Trophoblast cell (in vitro differentiated cells and primary cell): ENCODE results near the gene LDB3.

Experiments used
- DNase-seq, 2 donors: peaks; one replicate each; pipeline ENCODE4 v3.0.0-alpha.2; 2016
- H2AFZ ChIP-seq: 2 replicates; pipeline ENCODE4 v1.6.1; 2013; ENCODE audit warnings: low read length, moderate library complexity, mild to moderate bottlenecking; ENCODE audit not compliant: insufficient read depth, poor library complexity
- H2AK5ac ChIP-seq: 2 replicates; pipeline ENCODE4 v1.6.1; 2013; ENCODE audit warnings: mild to moderate bottlenecking, low read length
- H2BK120ac ChIP-seq: 2 replicates; pipeline ENCODE4 v1.6.1; 2013; ENCODE audit warnings: low read length, mild to moderate bottlenecking, moderate library complexity; ENCODE audit not compliant: insufficient read depth, poor library complexity
- H2BK12ac ChIP-seq: 2 replicates; pipeline ENCODE4 v1.6.1; 2013; ENCODE audit warnings: mild to moderate bottlenecking, low read length, moderate library complexity
- H2BK5ac ChIP-seq: 2 replicates; pipeline ENCODE4 v1.6.1; 2013; ENCODE audit warnings: low read length, low read depth, moderate library complexity, mild to moderate bottlenecking; ENCODE audit not compliant: poor library complexity
- H3K14ac ChIP-seq: 2 replicates; pipeline ENCODE4 v1.6.1; 2013; ENCODE audit warnings: mild to moderate bottlenecking, low read length
- H3K18ac ChIP-seq: 2 replicates; pipeline ENCODE4 v1.6.1; 2013; ENCODE audit warnings: mild to moderate bottlenecking, low read length
- H3K23ac ChIP-seq: 2 replicates; pipeline ENCODE4 v1.6.1; 2013; ENCODE audit warnings: low read length
- H3K27ac ChIP-seq: 2 replicates; pipeline ENCODE4 v1.5.1; 2013; ENCODE audit warnings: low read depth, mild to moderate bottlenecking, inconsistent platforms, low read length, moderate library complexity
- H3K27me3 ChIP-seq: 2 replicates; pipeline ENCODE4 v1.6.1; 2013; ENCODE audit warnings: inconsistent platforms, mild to moderate bottlenecking, low read length, moderate library complexity; ENCODE audit not compliant: insufficient read depth
- H3K36me3 ChIP-seq, 2 experiments: 1 replicate in 1 of 2; 2 replicates in 1 of 2; pipeline ENCODE4 v1.6.1; 2013; ENCODE audit warnings: low read length in 2 of 2, mild to moderate bottlenecking in 2 of 2, moderate library complexity in 1 of 2; ENCODE audit not compliant: insufficient read depth in 2 of 2, control insufficient read depth in 1 of 2
- H3K4ac ChIP-seq: 2 replicates; pipeline ENCODE4 v1.6.1; 2013; ENCODE audit warnings: low read depth, mild to moderate bottlenecking, low read length, moderate library complexity
- H3K4me1 ChIP-seq, 2 experiments: 1 replicate in 1 of 2; 2 replicates in 1 of 2; pipeline ENCODE4 v1.6.1; 2013; ENCODE audit warnings: low read length in 2 of 2, mild to moderate bottlenecking in 2 of 2, moderate library complexity in 1 of 2; ENCODE audit not compliant: insufficient read depth in 2 of 2, control insufficient read depth in 1 of 2
- H3K4me2 ChIP-seq: 2 replicates; pipeline ENCODE4 v1.6.1; 2013; ENCODE audit warnings: inconsistent platforms, mild to moderate bottlenecking, low read length, moderate library complexity
- H3K4me3 ChIP-seq: 2 replicates; pipeline ENCODE4 v1.5.1; 2013; ENCODE audit warnings: mild to moderate bottlenecking, low read depth, low read length, inconsistent platforms
- H3K79me1 ChIP-seq: one replicate; pipeline ENCODE4 v1.6.1; 2013; ENCODE audit warnings: low read length
- H3K79me2 ChIP-seq: 2 replicates; pipeline ENCODE4 v1.6.1; 2013; ENCODE audit warnings: low read length, mild to moderate bottlenecking; ENCODE audit not compliant: control insufficient read depth, insufficient read depth, poor library complexity
- H3K9ac ChIP-seq: 2 replicates; pipeline ENCODE4 v1.6.1; 2013; ENCODE audit warnings: mild to moderate bottlenecking, low read length
- H3K9me3 ChIP-seq: 2 replicates; pipeline ENCODE4 v1.6.1; 2013; ENCODE audit warnings: low read depth, mild to moderate bottlenecking, control low read depth, inconsistent platforms, low read length; ENCODE audit not compliant: insufficient read depth
- H4K12ac ChIP-seq: 2 replicates; pipeline ENCODE4 v1.6.1; 2013; ENCODE audit warnings: low read depth, mild to moderate bottlenecking, low read length, moderate library complexity
- H4K8ac ChIP-seq: 2 replicates; pipeline ENCODE4 v1.6.1; 2013; ENCODE audit warnings: low read depth, mild to moderate bottlenecking, low read length, moderate library complexity
- H4K91ac ChIP-seq: one replicate; pipeline ENCODE4 v1.6.1; 2013; ENCODE audit warnings: low read depth, mild to moderate bottlenecking, low read length, moderate library complexity
- WGBS: extraction: QIAGEN DNeasy Blood & Tissue Kit; methylation state at CpG from one replicate; pipeline ENCODE4 v1.1.7; 2013; ENCODE audit warnings: missing lambda C conversion rate; ENCODE audit not compliant: insufficient read length, insufficient coverage; ENCODE audit errors: extremely low coverage; 5-methylcytosine and 5-hydroxymethylcytosine counted together

LDB3 gene

DNA sequence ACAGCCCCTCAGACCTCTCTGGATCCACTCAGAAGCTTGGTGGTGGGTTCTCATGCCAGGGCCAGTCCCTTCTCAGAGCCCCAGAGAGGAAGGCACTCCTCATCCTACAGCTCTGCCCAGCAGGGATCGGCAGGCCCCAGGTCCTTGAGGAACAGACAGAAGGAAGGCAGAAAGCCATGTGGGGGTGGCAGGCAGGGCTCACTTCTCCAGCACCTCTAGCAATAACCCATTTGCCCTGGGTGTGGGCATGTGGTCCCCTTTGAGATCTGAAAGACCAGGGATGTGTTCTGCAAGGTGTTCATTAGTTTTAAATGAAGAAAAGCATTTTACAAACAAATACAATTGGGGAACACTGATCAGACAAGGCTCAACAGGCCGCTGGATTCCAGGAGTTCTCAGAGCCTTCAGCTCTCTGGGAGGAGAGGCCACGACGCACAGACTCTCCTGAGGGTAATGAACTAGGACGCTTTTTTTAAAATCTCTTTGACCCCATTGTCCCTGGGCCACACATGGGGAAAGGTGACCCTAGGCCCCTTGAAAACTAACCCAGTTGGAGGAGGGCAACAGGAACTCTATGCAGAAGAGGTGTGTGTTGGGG lies 40.6 kb downstream of the LDB3 start:
- Histone ChIP-seq H4K8ac (no peak overlapping the region), H3K4me3 (no peak overlapping the region), H3K27ac (no peak overlapping the region), H2BK5ac (no peak overlapping the region), H2BK12ac (no peak overlapping the region), H3K14ac (no peak overlapping the region), H3K36me3 (no peaks in the 10 kb centered on the region), H2AK5ac (no peak overlapping the region), H3K18ac (no peak overlapping the region), H3K79me2 (peaks cover 11% of the 10 kb centered on the region), H3K4me1 (peaks cover 9 to 11% of the 10 kb centered on the region in 2 experiments), H3K4me2 (no peak overlapping the region), H3K9me3 (no peaks in the 10 kb centered on the region), H4K12ac (no peak overlapping the region), H2AFZ (no peak overlapping the region), H3K79me1 (peaks cover 16% of the 10 kb centered on the region), H3K27me3 (no peaks in the 10 kb centered on the region), H3K4ac (no peak overlapping the region), H2BK120ac (no peak overlapping the region), H4K91ac (peak overlapping the region; percentile 19), H3K9ac (no peak overlapping the region), H3K23ac (no peak overlapping the region)
- no peak for DNase-seq
- no CpG with 5 or more reads among the region's 5 CpGs for WGBS

DNA sequence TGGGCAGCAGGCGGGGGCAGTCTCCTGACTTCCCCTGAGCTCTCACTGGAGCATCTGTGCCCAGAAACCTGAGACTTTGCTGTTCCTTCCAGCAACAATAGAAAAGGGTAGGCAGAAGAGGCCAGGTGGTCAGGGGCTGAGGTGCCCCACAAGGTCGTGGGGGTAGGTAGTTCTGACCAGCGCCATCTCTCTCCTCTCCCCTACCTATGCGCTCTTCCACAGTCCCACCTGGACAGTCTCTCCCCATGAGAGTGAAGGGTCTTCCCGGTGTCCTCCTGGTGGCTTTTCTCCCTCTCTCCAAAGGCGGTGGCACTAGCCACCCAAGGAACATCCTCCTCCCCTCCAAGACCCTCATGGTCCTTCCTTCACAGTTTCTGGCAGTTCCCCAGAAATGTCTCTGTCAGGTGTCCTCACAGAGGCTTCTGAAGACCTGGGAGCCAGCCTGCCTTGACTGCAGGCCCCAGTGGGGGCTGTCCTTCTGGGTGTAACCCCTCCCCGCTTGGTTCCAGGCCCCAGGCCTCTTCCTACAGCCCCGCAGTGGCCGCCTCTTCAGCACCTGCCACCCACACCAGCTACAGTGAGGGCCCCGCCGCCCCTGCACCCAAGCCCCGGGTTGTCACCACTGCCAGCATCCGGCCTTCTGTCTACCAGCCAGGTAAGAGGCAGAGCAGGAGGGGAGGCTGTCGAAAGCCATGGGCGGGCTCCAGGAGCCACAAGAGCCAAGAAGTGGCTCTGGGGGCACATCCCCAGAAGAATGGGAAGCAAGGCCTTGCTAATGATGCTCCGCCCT lies 41.3 kb downstream of the LDB3 start:
- no peak overlapping the region for H3K4me2 ChIP-seq
- no peak overlapping the region for H4K12ac ChIP-seq
- H4K8ac ChIP-seq, result no peak overlapping the region
- H3K18ac ChIP-seq, result no peak overlapping the region
- no peak overlapping the region for H3K9ac ChIP-seq
- no CpG with 5 or more reads among the region's 16 CpGs for WGBS
- no peak for DNase-seq
- no peaks in the 10 kb centered on the region for H3K27me3 ChIP-seq
- H3K4ac ChIP-seq, result no peak overlapping the region
- H3K4me3 ChIP-seq, result no peak overlapping the region
- H2AFZ ChIP-seq, result no peak overlapping the region
- H3K4me1 ChIP-seq, result peaks cover 9 to 11% of the 10 kb centered on the region in 2 experiments
- no peak overlapping the region for H2BK120ac ChIP-seq
- no peak overlapping the region for H3K23ac ChIP-seq
- peaks cover 11% of the 10 kb centered on the region for H3K79me2 ChIP-seq
- H3K9me3 ChIP-seq, result no peaks in the 10 kb centered on the region
- H3K27ac ChIP-seq, result no peak overlapping the region
- H2BK12ac ChIP-seq, result no peak overlapping the region
- H4K91ac ChIP-seq, result no peak overlapping the region
- H3K79me1 ChIP-seq, result peaks cover 16% of the 10 kb centered on the region
- no peak overlapping the region for H2BK5ac ChIP-seq
- H2AK5ac ChIP-seq, result peak overlapping the region; percentile 32
- H3K14ac ChIP-seq, result no peak overlapping the region
- no peaks in the 10 kb centered on the region for H3K36me3 ChIP-seq

DNA sequence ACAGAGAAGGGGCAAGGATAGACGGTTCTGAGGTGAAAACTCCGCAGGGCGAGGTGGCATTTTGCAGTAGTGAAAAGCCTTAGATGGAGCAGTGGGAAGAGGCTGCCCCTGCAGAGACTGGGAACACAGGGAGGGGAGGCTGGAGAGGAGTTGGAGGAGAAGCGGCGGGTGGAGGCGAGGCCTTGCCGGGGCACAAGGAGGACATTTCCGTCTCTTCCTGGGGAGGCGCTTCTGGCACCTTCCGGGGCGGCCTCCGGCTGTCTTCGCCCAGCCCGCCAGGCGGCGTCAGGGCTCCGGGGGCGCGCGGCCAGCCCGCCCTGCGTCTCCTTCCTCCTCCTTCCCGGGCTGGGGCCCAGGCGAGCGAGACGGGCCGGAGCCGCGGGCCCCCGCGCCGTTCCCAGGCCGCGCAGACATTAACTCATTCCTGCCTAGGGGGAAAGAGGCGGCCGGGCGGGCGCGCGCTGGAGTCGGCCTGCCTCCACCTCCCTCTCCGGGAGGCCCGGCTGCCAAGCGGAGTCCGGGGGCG lies 42.7 kb downstream of the LDB3 start:
- Histone ChIP-seq H3K27me3 (no peaks in the 10 kb centered on the region), H3K23ac (no peak overlapping the region), H4K8ac (peak overlapping the region; percentile 98)

DNA sequence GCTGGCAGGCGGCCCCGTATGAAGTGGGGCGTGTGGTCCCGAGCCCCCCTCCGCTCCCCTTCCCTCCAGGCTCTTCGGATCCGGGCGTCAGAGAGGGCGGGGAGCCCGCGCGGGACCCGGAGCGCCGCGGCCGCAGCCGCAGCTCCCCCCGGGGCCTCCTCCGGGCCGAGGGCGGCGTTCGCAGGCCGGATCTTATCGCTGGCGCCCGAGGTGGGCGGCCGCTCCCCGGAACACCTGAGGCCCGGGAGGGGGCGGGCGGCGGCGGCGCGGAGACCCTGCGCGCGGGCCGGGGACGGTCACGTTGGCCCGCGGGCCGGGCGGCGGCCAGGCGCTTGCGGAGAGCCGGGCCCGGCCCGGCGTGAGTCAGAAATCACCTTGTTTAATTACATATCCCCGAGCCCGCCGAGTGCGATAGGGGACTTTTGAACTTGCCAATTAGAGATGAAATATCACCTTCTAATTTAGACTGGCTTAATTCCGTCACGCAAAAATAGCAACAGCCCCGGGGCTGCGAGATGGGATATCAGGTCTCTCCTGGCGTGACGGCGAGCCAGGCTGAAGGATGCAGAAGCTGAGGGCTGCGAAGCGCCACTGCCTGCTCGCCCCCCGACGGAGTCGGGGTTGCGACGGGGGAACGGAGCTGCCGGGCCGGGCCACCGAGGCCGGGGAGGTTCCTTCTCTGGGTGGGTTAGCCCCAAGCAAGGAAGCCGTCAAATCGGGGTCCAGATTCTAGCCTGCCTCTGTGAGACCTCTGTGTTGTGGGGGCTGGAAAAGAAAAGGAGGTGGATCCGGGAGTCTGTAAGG lies 43.4 kb downstream of the LDB3 start:
- Histone ChIP-seq H2BK12ac (peak overlapping the region; percentile 12), H3K27ac (peak overlapping the region; percentile 97), H3K18ac (peak overlapping the region; percentile 72), H2AK5ac (no peak overlapping the region), H2AFZ (peak overlapping the region; percentile 85), H3K9ac (peak overlapping the region; percentile 75), H2BK5ac (peak overlapping the region; percentile 90), H3K9me3 (no peaks in the 10 kb centered on the region), H3K27me3 (no peaks in the 10 kb centered on the region), H3K79me1 (peaks cover 16% of the 10 kb centered on the region), H3K14ac (peak overlapping the region; percentile 89), H4K8ac (peak overlapping the region; percentile 92), H3K4me2 (peak overlapping the region; percentile 94), H4K12ac (peak overlapping the region; percentile 93), H3K4me1 (peaks cover 9 to 16% of the 10 kb centered on the region in 2 experiments), H3K36me3 (no peaks in the 10 kb centered on the region), H3K4me3 (peak overlapping the region; percentile 66), H3K4ac (peak overlapping the region; percentile 59), H3K23ac (no peak overlapping the region), H3K79me2 (peaks cover 11% of the 10 kb centered on the region), H2BK120ac (peak overlapping the region; percentile 86), H4K91ac (peak overlapping the region; percentile 96)
- DNase-seq, result peak; percentile 37 to 59
- WGBS, result no CpG with 5 or more reads among the region's 82 CpGs

More for the DNA sequence above, 42.7 kb downstream of the LDB3 start:
- peak overlapping the region; percentile 90 for H3K18ac ChIP-seq
- peaks cover 16% of the 10 kb centered on the region for H3K79me1 ChIP-seq
- WGBS, result no CpG with 5 or more reads among the region's 46 CpGs
- no peaks in the 10 kb centered on the region for H3K36me3 ChIP-seq
- peaks cover 9 to 16% of the 10 kb centered on the region in 2 experiments for H3K4me1 ChIP-seq
- H2AFZ ChIP-seq, result peak overlapping the region; percentile 95
- peak; percentile 82 to 87 for DNase-seq
- H3K27ac ChIP-seq, result peak overlapping the region; percentile 97
- H2BK120ac ChIP-seq, result peak overlapping the region; percentile 86
- peak overlapping the region; percentile 85 for H2AK5ac ChIP-seq
- H4K12ac ChIP-seq, result peak overlapping the region; percentile 88
- peak overlapping the region; percentile 66 for H3K4me3 ChIP-seq
- H3K14ac ChIP-seq, result peak overlapping the region; percentile 89
- H3K4ac ChIP-seq, result peak overlapping the region; percentile 89
- peak overlapping the region; percentile 94 for H3K4me2 ChIP-seq
- peak overlapping the region; percentile 79 for H2BK12ac ChIP-seq
- peaks cover 11% of the 10 kb centered on the region for H3K79me2 ChIP-seq
- H2BK5ac ChIP-seq, result peak overlapping the region; percentile 90
- peak overlapping the region; percentile 75 for H3K9ac ChIP-seq
- peak overlapping the region; percentile 96 for H4K91ac ChIP-seq
- H3K9me3 ChIP-seq, result no peaks in the 10 kb centered on the region
